Endothelial cell (in vitro differentiated cells): ENCODE data around the gene KIF6. TPM values are rescaled to one million over a fixed set of nuclear protein-coding genes. Genes with fewer than 3 reads are reported as not detected.

Experiments used
- DNase-seq: peaks from one replicate; pipeline ENCODE4 v3.0.0; 2021; ENCODE audit warnings: low spot score
- H3K27ac Mint-ChIP-seq: one replicate; pipeline ENCODE4 v1.8.0; 2021; ENCODE audit warnings: mixed read lengths, inconsistent platforms; ENCODE audit not compliant: unreplicated experiment
- H3K27me3 Mint-ChIP-seq: one replicate; pipeline ENCODE4 v1.8.0; 2021; ENCODE audit warnings: mild to moderate bottlenecking, moderate library complexity, mixed read lengths, inconsistent platforms; ENCODE audit not compliant: unreplicated experiment
- H3K36me3 Mint-ChIP-seq: one replicate; pipeline ENCODE4 v1.8.0; 2021; ENCODE audit warnings: mild to moderate bottlenecking, low read depth, mixed read lengths, inconsistent platforms; ENCODE audit not compliant: unreplicated experiment
- H3K4me1 Mint-ChIP-seq: one replicate; pipeline ENCODE4 v1.8.0; 2021; ENCODE audit warnings: mild to moderate bottlenecking, mixed read lengths, inconsistent platforms; ENCODE audit not compliant: unreplicated experiment
- H3K4me3 Mint-ChIP-seq: one replicate; pipeline ENCODE4 v1.8.0; 2021; ENCODE audit warnings: mild to moderate bottlenecking, mixed read lengths, inconsistent platforms; ENCODE audit not compliant: unreplicated experiment
- H3K9me3 Mint-ChIP-seq: one replicate; pipeline ENCODE4 v1.8.0; 2021; ENCODE audit warnings: mixed read lengths, inconsistent platforms; ENCODE audit not compliant: unreplicated experiment
- CTCF ChIP-seq: fragments of 200-600 bp; sonication (generic); IDR thresholded peaks from one replicate; pipeline ENCODE4 v1.5.0; 2021; ENCODE audit warnings: antibody characterized with exemption; ENCODE audit not compliant: unreplicated experiment
- total RNA-seq: library from RNA; stranded (reverse); fragmentation: NEBNext Ultra II Directional; extraction: Animal tissue kit (Norgen Biotek cat#: 25700); gene quantifications from one replicate; pipeline ENCODE4 v1.2.1, GENCODE V29; 2021; ENCODE audit not compliant: unreplicated experiment

KIF6 gene
- total RNA-seq, 1 donor from 2014 or later: 0.46 TPM

- DNase-seq: no peak
- Mint-ChIP-seq H3K27me3 (peaks cover 1% of the 10 kb centered on the region), H3K27ac (no peak overlapping the region), H3K4me1 (peaks cover 7% of the 10 kb centered on the region), H3K9me3 (no peaks in the 10 kb centered on the region), H3K4me3 (no peak overlapping the region), H3K36me3 (no peaks in the 10 kb centered on the region)
- no peak for TF ChIP-seq CTCF
Measured at GRCh38 chr6:39558079-39558478, 167.1 kb downstream of the KIF6 start.

- no peak for TF ChIP-seq CTCF
- Mint-ChIP-seq H3K27ac (no peak overlapping the region), H3K4me3 (no peak overlapping the region), H3K27me3 (peaks cover 1% of the 10 kb centered on the region), H3K36me3 (no peaks in the 10 kb centered on the region), H3K9me3 (no peaks in the 10 kb centered on the region), H3K4me1 (peaks cover 7% of the 10 kb centered on the region)
- DNase-seq: no peak
Measured at GRCh38 chr6:39555136-39555535, 170.1 kb downstream of the KIF6 start.

GRCh38 chr6:39553860-39554802 is 171.1 kb downstream of the KIF6 start:
- no peak overlapping the region for H3K27ac Mint-ChIP-seq
- TF ChIP-seq CTCF: no peak
- no peak for DNase-seq
- no peaks in the 10 kb centered on the region for H3K36me3 Mint-ChIP-seq
- no peak overlapping the region for H3K4me3 Mint-ChIP-seq
- H3K9me3 Mint-ChIP-seq: no peaks in the 10 kb centered on the region
- peaks cover 1% of the 10 kb centered on the region for H3K27me3 Mint-ChIP-seq
- peaks cover 7% of the 10 kb centered on the region for H3K4me1 Mint-ChIP-seq

GRCh38 chr6:39553029-39553428 is 172.2 kb downstream of the KIF6 start:
- Mint-ChIP-seq H3K4me3 (no peak overlapping the region), H3K9me3 (no peaks in the 10 kb centered on the region), H3K27me3 (peaks cover 1% of the 10 kb centered on the region), H3K4me1 (peaks cover 7% of the 10 kb centered on the region), H3K36me3 (no peaks in the 10 kb centered on the region), H3K27ac (no peak overlapping the region)
- TF ChIP-seq CTCF: no peak
- no peak for DNase-seq

- Mint-ChIP-seq H3K4me3 (no peak overlapping the region), H3K9me3 (no peaks in the 10 kb centered on the region), H3K36me3 (no peaks in the 10 kb centered on the region), H3K4me1 (peaks cover 6% of the 10 kb centered on the region), H3K27me3 (peaks cover 1% of the 10 kb centered on the region), H3K27ac (no peak overlapping the region)
- TF ChIP-seq CTCF: no peak
- no peak for DNase-seq
Measured at GRCh38 chr6:39550191-39550590, 175.0 kb downstream of the KIF6 start.
